Activated CD4-positive, alpha-beta T cell treated with anti-CD3 and anti-CD28 coated beads for 1 hour (primary cell): ENCODE results near the gene SEMA4G.

Experiments used
- DNase-seq: peaks from one replicate; pipeline ENCODE4 v3.0.0-alpha.2; 2020

SEMA4G gene

GRCh38 chr10:101007915-101008822 lies 38.9 kb downstream of the SEMA4G start:
- no peak for DNase-seq

GRCh38 chr10:101008823-101009423 lies 39.6 kb downstream of the SEMA4G start:
- DNase-seq = no peak

GRCh38 chr10:101010329-101010728 lies 41.0 kb downstream of the SEMA4G start:
- DNase-seq = no peak

DNA sequence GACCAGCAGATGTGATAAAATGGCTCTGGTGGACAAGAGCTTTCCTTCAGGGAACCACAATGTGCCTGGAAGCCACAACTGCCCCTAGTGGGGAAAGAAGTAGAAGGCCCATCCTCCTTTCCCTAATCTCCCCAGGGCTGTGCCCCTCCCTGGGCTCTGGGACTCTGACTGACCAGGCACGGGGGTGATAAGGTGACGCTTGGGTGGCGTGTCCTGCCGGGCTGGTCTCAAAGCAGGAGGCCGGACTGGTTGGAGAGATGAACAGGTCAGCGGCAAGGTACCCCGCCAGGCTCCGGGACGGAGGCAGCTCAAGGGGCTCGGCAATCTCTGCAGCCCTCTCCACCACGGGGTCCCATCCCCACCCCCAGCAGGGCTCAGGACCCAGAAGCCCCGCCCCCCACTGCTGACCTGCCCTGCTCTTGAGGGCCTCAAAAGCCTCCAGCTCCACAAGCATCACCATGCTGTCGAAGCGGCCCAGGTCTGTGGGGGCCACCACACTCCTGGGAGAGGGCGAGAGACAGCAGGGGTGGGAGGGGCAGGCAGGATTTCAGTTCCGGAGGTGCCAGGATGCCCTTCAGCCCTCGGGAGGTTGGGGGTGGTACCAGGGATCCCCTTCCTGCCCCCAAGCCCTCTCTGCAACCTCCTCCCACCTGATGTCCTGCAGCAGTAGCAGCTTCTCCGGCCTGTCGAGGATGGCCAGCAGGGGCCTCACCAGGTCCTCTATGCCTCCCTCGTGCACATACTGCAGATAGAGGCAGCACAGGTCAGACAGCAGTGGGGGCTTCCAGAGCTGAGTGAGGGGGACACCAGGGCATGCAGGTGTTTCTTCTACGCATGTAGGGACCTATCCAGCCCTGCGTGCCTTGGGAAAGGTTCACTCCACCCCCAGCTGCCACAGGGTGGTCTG lies 42.5 kb downstream of the SEMA4G start:
- no peak for DNase-seq

- DNase-seq = peak; percentile 60
Measured at GRCh38 chr10:101012525-101013364, 43.4 kb downstream of the SEMA4G start.

GRCh38 chr10:101013365-101013825 lies 44.1 kb downstream of the SEMA4G start:
- DNase-seq = no peak

DNA sequence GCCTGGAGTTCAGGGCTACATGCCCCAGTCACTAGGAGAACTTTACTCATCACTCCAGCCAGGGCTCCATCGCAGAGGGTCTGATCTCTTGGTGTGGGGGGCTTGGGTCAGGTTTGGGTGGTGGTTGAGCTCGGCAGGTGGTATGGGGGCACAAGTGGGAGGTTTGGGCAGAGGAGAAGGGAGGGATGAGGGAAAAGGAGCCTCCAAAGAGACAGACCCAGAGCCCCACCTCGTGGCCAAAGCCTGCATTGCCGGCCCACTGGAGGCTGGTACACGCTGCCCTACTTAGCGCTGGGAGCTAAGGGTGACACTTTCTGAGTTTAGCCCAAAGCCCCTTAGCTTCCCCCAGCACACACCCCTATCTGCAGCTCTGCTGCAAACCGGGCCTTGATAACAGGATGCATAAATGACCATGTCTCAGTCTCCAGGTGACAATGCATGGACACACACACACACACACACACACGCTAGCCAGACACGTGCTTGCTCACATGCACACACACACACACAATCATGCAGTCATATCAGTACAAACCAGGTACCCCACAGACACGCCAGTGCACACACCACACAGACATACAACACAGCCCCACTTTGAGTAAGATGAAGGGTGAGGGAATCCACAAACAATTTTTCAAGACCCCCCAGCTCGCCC lies 45.1 kb downstream of the SEMA4G start:
- DNase-seq = peak; percentile 65

GRCh38 chr10:101014966-101015581 lies 45.8 kb downstream of the SEMA4G start:
- no peak for DNase-seq

DNA sequence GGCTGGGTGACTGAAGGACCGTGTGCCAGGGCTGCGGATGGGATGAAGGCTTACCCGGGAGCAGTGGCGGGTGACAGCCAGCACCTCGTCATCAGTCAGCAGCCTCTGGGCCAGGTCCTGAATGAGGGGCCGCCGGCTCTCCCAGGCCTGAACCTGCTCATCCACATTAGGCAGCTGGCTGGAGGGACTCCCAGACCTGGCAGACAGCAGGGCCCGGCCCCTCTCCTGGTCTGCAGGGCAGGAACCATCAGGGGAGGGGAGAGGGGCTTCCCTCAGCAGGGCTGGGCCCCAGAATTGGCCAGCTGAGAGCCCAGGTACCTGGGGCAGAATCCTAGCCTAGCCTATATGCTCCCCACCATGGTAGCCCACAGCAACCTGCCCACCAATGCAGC lies 46.3 kb downstream of the SEMA4G start:
- no peak for DNase-seq

- no peak for DNase-seq
Measured at GRCh38 chr10:101016814-101017213, 47.5 kb downstream of the SEMA4G start.

DNA sequence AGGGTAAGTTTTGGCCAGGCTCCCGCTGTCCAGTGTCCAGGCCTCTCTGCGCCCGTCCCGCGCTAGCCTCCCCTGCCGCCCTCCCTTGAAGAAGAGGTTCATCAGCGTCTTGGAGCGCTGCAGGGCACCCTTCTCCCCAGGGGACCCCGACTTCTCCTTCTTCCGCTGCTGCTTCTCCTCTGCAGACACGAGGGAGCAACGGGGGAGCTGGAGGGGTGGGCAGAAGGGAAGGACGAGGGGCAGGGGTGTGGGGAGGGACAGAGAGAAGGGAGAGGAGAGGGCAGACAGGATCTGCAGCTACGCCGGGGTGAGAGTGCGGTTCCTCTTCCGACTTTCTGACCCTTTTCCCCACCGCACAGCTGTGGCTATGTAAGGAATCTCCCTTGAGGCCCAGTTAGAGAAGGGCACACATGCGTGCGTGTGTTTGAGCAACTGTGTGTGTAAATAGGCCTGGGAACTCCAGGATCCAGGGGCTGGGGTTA lies 48.9 kb downstream of the SEMA4G start:
- no peak for DNase-seq

DNA sequence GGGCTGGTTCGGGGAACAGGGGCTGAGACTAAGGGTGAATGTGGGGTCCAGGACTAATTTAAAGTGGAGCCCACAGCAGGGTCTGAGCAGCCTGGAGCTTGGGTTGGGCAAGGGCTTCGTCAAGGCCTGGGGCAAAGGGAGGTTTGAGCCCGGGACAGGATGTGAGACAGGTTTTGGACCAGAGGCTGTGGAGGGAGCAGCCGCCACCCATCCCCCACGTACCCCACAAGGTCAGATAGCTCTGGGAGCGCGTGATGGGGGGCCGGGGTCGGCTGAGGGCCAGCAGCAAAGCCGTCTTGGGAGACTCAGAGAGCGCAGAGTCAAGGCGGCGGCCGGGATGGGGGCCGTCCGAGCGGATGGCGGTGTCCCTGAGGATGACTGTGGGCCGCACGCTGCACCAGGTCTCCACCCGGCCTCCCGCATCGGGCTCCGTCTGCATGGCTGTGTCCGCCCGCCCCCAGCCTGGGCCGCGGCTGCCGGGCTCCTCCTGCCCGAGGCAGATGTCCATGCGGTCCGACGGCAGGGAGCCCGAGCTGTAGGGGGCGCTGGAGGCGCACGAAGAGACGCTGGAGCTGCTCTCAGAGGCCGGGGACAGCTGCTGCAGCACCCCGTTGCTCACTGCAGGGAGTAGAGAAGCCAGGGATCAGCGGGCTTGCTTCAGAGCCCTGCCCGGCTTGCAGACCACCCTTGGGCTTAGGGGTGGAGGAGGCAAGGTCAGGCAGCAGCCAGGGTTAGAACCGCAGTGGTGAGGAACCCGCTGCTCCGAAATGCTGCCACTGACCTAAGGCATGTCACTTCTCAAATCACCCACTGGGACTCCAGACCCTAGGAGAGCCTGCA lies 49.5 kb downstream of the SEMA4G start:
- peak; percentile 60 for DNase-seq
